HG03095 (cell line): ENCODE results near the gene MBD5.

ENCODE experiments used
- ATAC-seq: cut with Tn5 transposase; IDR thresholded peaks from one replicate; pipeline ENCODE4 v1.9.1; 2021; ENCODE audit warnings: moderate library complexity; ENCODE audit not compliant: unreplicated experiment

Gene MBD5

GRCh38 chr2:148515976-148516375 lies 495.1 kb downstream of the MBD5 start:
- no peak for ATAC-seq

- ATAC-seq, result no peak
Measured at GRCh38 chr2:148517296-148517695, 496.4 kb downstream of the MBD5 start.

- no peak for ATAC-seq
Measured at GRCh38 chr2:148517822-148518221, 496.9 kb downstream of the MBD5 start.

- no peak for ATAC-seq
Measured at GRCh38 chr2:148519013-148519412, 498.1 kb downstream of the MBD5 start.

- no peak for ATAC-seq
Measured at GRCh38 chr2:148521181-148521580, 500.3 kb downstream of the MBD5 start.

- no peak for ATAC-seq
Measured at GRCh38 chr2:148523315-148523714, 502.4 kb downstream of the MBD5 start.

GRCh38 chr2:148524519-148524919 lies 503.6 kb downstream of the MBD5 start:
- no peak for ATAC-seq

GRCh38 chr2:148525130-148525529 lies 504.2 kb downstream of the MBD5 start:
- no peak for ATAC-seq

GRCh38 chr2:148526509-148527346 lies 505.8 kb downstream of the MBD5 start:
- ATAC-seq, result no peak

GRCh38 chr2:148527488-148528340 lies 506.8 kb downstream of the MBD5 start:
- no peak for ATAC-seq

GRCh38 chr2:148528356-148529064 lies 507.6 kb downstream of the MBD5 start:
- ATAC-seq, result no peak

GRCh38 chr2:148529745-148530144 lies 508.9 kb downstream of the MBD5 start:
- no peak for ATAC-seq

GRCh38 chr2:148530350-148530749 lies 509.5 kb downstream of the MBD5 start:
- no peak for ATAC-seq

- ATAC-seq, result no peak
Measured at GRCh38 chr2:148531235-148531634, 510.3 kb downstream of the MBD5 start.

GRCh38 chr2:148531669-148532428 lies 511.0 kb downstream of the MBD5 start:
- ATAC-seq, result no peak

GRCh38 chr2:148533004-148533403 lies 512.1 kb downstream of the MBD5 start:
- ATAC-seq, result no peak

GRCh38 chr2:148533685-148534084 lies 512.8 kb downstream of the MBD5 start:
- ATAC-seq, result no peak

- ATAC-seq, result no peak
Measured at GRCh38 chr2:148534416-148535204, 513.7 kb downstream of the MBD5 start.

GRCh38 chr2:148538375-148538774 lies 517.5 kb downstream of the MBD5 start:
- no peak for ATAC-seq

- ATAC-seq, result peak; percentile 78
Measured at GRCh38 chr2:148540022-148540421, 519.1 kb downstream of the MBD5 start.
